H1 (cell line): ENCODE measurements around the gene ZMYND12. TPM values are rescaled to one million over a fixed set of nuclear protein-coding genes. Genes with fewer than 3 reads are reported as not detected.

Experiments used
- CTCF ChIA-PET: fragments of 300-600 bp; sonication (Branson Sonifier 250); formaldehyde crosslinking; loops from one replicate; lab custom pipeline; 2021; ENCODE audit not compliant: partially characterized antibody; lab: Charles Lee
- POLR2A ChIA-PET: fragments of 300-600 bp; sonication (Branson Sonifier 250); formaldehyde crosslinking; loops from one replicate; lab custom pipeline; 2021; ENCODE audit warnings: inconsistent platforms; ENCODE audit not compliant: partially characterized antibody; lab: Charles Lee
- DNase-seq, 2 experiments: peaks; one replicate each; pipeline versions ENCODE4 v3.0.0 to v3.0.0-alpha.2; 2010 to 2022; ENCODE audit warnings: low spot score in 2 of 2, low read depth in 1 of 2, mixed read lengths in 1 of 2
- FAIRE-seq: peaks from 2 replicates; lab custom pipeline; 2011; peaks lifted over from hg19 to GRCh38; lab: Jason Lieb, UNC
- H2AFZ ChIP-seq: 2 replicates; pipeline ENCODE4 v1.8.1; 2012; ENCODE audit warnings: low read length, inconsistent platforms
- H2AK5ac ChIP-seq: 2 replicates; pipeline ENCODE4 v1.6.1; 2013; ENCODE audit warnings: low read depth, low read length
- H2BK120ac ChIP-seq: replicated peaks from 2 replicates; pipeline ENCODE3; 2013; ENCODE audit warnings: low read depth, low read length, inconsistent platforms
- H2BK12ac ChIP-seq: 2 replicates; pipeline ENCODE4 v1.6.1; 2013; ENCODE audit warnings: low read depth, low read length
- H2BK15ac ChIP-seq: 2 replicates; pipeline ENCODE4 v1.6.1; 2013; ENCODE audit warnings: low read length
- H2BK20ac ChIP-seq: 2 replicates; pipeline ENCODE4 v1.6.1; 2013; ENCODE audit warnings: low read length
- H2BK5ac ChIP-seq: 2 replicates; pipeline ENCODE4 v1.6.1; 2013; ENCODE audit warnings: low read depth, low read length
- H3K14ac ChIP-seq: 2 replicates; pipeline ENCODE4 v1.6.1; 2013; ENCODE audit warnings: inconsistent platforms; ENCODE audit not compliant: insufficient read length
- H3K18ac ChIP-seq: 2 replicates; pipeline ENCODE4 v1.6.1; 2013; ENCODE audit warnings: low read length; ENCODE audit errors: extremely low read depth
- H3K23ac ChIP-seq: 2 replicates; pipeline ENCODE4 v1.6.1; 2013; ENCODE audit warnings: inconsistent platforms; ENCODE audit not compliant: insufficient read length
- H3K23me2 ChIP-seq: 2 replicates; pipeline ENCODE4 v1.6.1; 2013; ENCODE audit warnings: low read depth, low read length
- H3K27ac ChIP-seq: 2 replicates; pipeline ENCODE4 v1.6.1; 2011; ENCODE audit warnings: low read depth, low read length, inconsistent platforms
- H3K27me3 ChIP-seq, 4 experiments: replicated peaks in 1 of 4; 1 replicate in 1 of 4; 2 replicates in 3 of 4; pipeline versions ENCODE4 v1.6.1 to v1.8.1; 2011 to 2013; ENCODE audit warnings: low read length in 3 of 4, mild to moderate bottlenecking in 3 of 4, inconsistent platforms in 2 of 4, mixed read lengths in 2 of 4, moderate library complexity in 1 of 4; ENCODE audit not compliant: control insufficient read depth in 3 of 4, insufficient read depth in 3 of 4; ENCODE audit errors: extremely low read depth in 1 of 4
- H3K36me3 ChIP-seq, 4 experiments: 2 replicates each; pipeline versions ENCODE4 v1.6.1 to v1.8.1; 2011 to 2013; ENCODE audit warnings: mild to moderate bottlenecking in 4 of 4, low read length in 3 of 4, moderate library complexity in 2 of 4, control low read depth in 1 of 4, inconsistent platforms in 1 of 4; ENCODE audit not compliant: insufficient read depth in 4 of 4, control insufficient read depth in 2 of 4
- H3K4ac ChIP-seq: replicated peaks from 2 replicates; pipeline ENCODE3; 2013; ENCODE audit warnings: low read length, low read depth, mixed read lengths, inconsistent platforms; ENCODE audit not compliant: insufficient read length
- H3K4me1 ChIP-seq, 4 experiments: replicated peaks in 1 of 4; 1 replicate in 1 of 4; 2 replicates in 3 of 4; pipeline versions ENCODE4 v1.6.1 to v1.8.1; 2011 to 2013; ENCODE audit warnings: low read length in 3 of 4, inconsistent platforms in 2 of 4, mixed read lengths in 1 of 4; ENCODE audit not compliant: insufficient read depth in 4 of 4, control insufficient read depth in 3 of 4
- H3K4me2 ChIP-seq, 2 experiments: 2 replicates each; pipeline versions ENCODE4 v1.6.1 to v1.8.1; 2011 to 2013; ENCODE audit warnings: low read depth in 2 of 2, low read length in 2 of 2, control low read depth in 1 of 2, inconsistent platforms in 1 of 2, mild to moderate bottlenecking in 1 of 2; ENCODE audit not compliant: insufficient read depth in 1 of 2
- H3K4me3 ChIP-seq, 4 experiments: fragments of 200-600, 300-600 bp in 1 of 4; sonication (generic), shearing (Covaris generic), sonication (Bioruptor Twin) in 1 of 4; 2 replicates each; pipeline versions ENCODE4 v1.5.1 to v1.8.1; 2011 to 2016; ENCODE audit warnings: low read length in 4 of 4, low read depth in 3 of 4, control low read depth in 2 of 4, inconsistent platforms in 2 of 4, mild to moderate bottlenecking in 2 of 4, mixed read lengths in 1 of 4, moderate library complexity in 1 of 4; ENCODE audit not compliant: insufficient read depth in 2 of 4; ENCODE audit errors: extremely low read depth in 1 of 4
- H3K56ac ChIP-seq: replicated peaks from 2 replicates; pipeline ENCODE3; 2013; ENCODE audit warnings: low read depth, mild to moderate bottlenecking, mixed read lengths, low read length, inconsistent platforms; ENCODE audit not compliant: insufficient read length
- H3K79me1 ChIP-seq: 2 replicates; pipeline ENCODE4 v1.6.1; 2013; ENCODE audit warnings: low read depth, low read length, control low read depth
- H3K79me2 ChIP-seq, 2 experiments: 2 replicates each; pipeline versions ENCODE4 v1.6.1 to v1.8.1; 2012 to 2013; ENCODE audit warnings: low read length in 2 of 2, mild to moderate bottlenecking in 2 of 2, inconsistent platforms in 1 of 2; ENCODE audit not compliant: insufficient read depth in 2 of 2, control insufficient read depth in 1 of 2
- H3K9ac ChIP-seq, 4 experiments: replicated peaks in 1 of 4; 1 replicate in 1 of 4; 2 replicates in 3 of 4; pipeline versions ENCODE4 v1.6.1 to v1.8.1; 2011 to 2013; ENCODE audit warnings: low read depth in 3 of 4, low read length in 3 of 4, control low read depth in 2 of 4, mild to moderate bottlenecking in 2 of 4, moderate library complexity in 2 of 4, inconsistent platforms in 1 of 4; ENCODE audit errors: extremely low read depth in 1 of 4
- H3K9me3 ChIP-seq, 2 experiments: 2 replicates each; pipeline versions ENCODE4 v1.6.1 to v1.8.1; 2012 to 2013; ENCODE audit warnings: mild to moderate bottlenecking in 2 of 2, moderate library complexity in 2 of 2, control low read depth in 1 of 2, inconsistent platforms in 1 of 2, low read depth in 1 of 2, low read length in 1 of 2, mixed read lengths in 1 of 2; ENCODE audit not compliant: insufficient read depth in 2 of 2
- H4K20me1 ChIP-seq, 2 experiments: replicated peaks in 1 of 2; 2 replicates each; pipeline versions ENCODE3 to v1.8.1; 2011 to 2013; ENCODE audit warnings: inconsistent platforms in 2 of 2, low read length in 2 of 2, mild to moderate bottlenecking in 1 of 2; ENCODE audit not compliant: insufficient read depth in 2 of 2, control insufficient read depth in 1 of 2
- H4K5ac ChIP-seq: 2 replicates; pipeline ENCODE4 v1.6.1; 2013; ENCODE audit warnings: low read length, low read depth, mixed read lengths, inconsistent platforms; ENCODE audit not compliant: insufficient read length
- H4K8ac ChIP-seq: 2 replicates; pipeline ENCODE4 v1.8.0; 2013; ENCODE audit warnings: mild to moderate bottlenecking, moderate library complexity, low read length, inconsistent platforms; ENCODE audit not compliant: insufficient read depth; ENCODE audit errors: extremely low read depth
- H4K91ac ChIP-seq: replicated peaks from 2 replicates; pipeline ENCODE3; 2013; ENCODE audit warnings: low read length, mixed read lengths, inconsistent platforms; ENCODE audit not compliant: insufficient read length
- ASH2L ChIP-seq: fragments of 200-600, 300-600 bp; sonication (generic); IDR thresholded peaks from one replicate; pipeline ENCODE4 v1.7.1; 2017; ENCODE audit warnings: low read length
- EP300 ChIP-seq, 2 experiments: IDR thresholded peaks; 1 replicate in 1 of 2; 2 replicates in 1 of 2; pipeline ENCODE4 v1.6.1; 2011 to 2012; ENCODE audit warnings: low read depth in 2 of 2, low read length in 2 of 2, mild to moderate bottlenecking in 2 of 2, borderline replicate concordance in 1 of 2, inconsistent platforms in 1 of 2, moderate library complexity in 1 of 2
- GABPA ChIP-seq: IDR thresholded peaks from 2 replicates; pipeline ENCODE4 v1.6.1; 2011; ENCODE audit warnings: mild to moderate bottlenecking, low read length, moderate library complexity, borderline replicate concordance; ENCODE audit not compliant: insufficient read depth
- SIX5 ChIP-seq: IDR thresholded peaks from 2 replicates; pipeline ENCODE4 v1.6.1; 2011; ENCODE audit warnings: mild to moderate bottlenecking, low read depth, low read length
- TAF1 ChIP-seq: IDR thresholded peaks from 2 replicates; pipeline ENCODE4 v1.6.1; 2011; ENCODE audit warnings: mild to moderate bottlenecking, low read depth, low read length
- TBP ChIP-seq: IDR thresholded peaks from 2 replicates; pipeline ENCODE4 v1.6.1; 2011; ENCODE audit warnings: low read depth, low read length, improper control_type of control experiment
- TEAD4 ChIP-seq: IDR thresholded peaks from 2 replicates; pipeline ENCODE4 v1.6.1; 2012; ENCODE audit warnings: low read depth, low read length, inconsistent platforms, mixed read lengths
- WGBS, 2 experiments: shearing (Covaris generic) in 1 of 2; methylation state at CpG; one replicate each; pipeline versions ENCODE4 v1.1.6 to v1.1.7; 2013 to 2015; ENCODE audit warnings: low lambda C conversion rate in 2 of 2, mixed read lengths in 2 of 2, inconsistent platforms in 1 of 2, low coverage in 1 of 2, missing lambda C conversion rate in 1 of 2; ENCODE audit not compliant: insufficient replicate concordance in 2 of 2, insufficient coverage in 1 of 2, insufficient read length in 1 of 2; ENCODE audit errors: extremely low coverage in 1 of 2, missing lambda C conversion rate in 1 of 2; 5-methylcytosine and 5-hydroxymethylcytosine counted together
- polyA plus RNA-seq, 7 experiments: library from polyadenylated mRNA; depleted of rRNA in 3 of 7; stranded (reverse) in 5 of 7; unstranded in 2 of 7; fragments of >200 nt in 5 of 7; fragments of 200-250 nt in 2 of 7; gene quantifications; 1 replicate in 5 of 7; 2 replicates in 1 of 7; 4 replicates in 1 of 7; pipeline versions ENCODE4 v1.2.1 to v1.2.3, GENCODE V29; 2011 to 2013; ENCODE audit warnings: missing spikeins in 2 of 7, mixed read lengths in 2 of 7
- total RNA-seq: library from RNA; stranded (reverse); fragmentation: NEBNext Ultra II Directional; extraction: Animal tissue kit (Norgen Biotek cat#: 25700); gene quantifications from 2 replicates; pipeline ENCODE4 v1.2.1, GENCODE V29; 2021
- TF ChIP-seq, protein P1 (sequence below): IDR thresholded peaks from 2 replicates; pipeline ENCODE4 v1.6.1; 2012; ENCODE audit warnings: inconsistent platforms
- TF ChIP-seq, protein P2 (sequence below): IDR thresholded peaks from 2 replicates; pipeline ENCODE4 v1.6.1; 2012; ENCODE audit warnings: inconsistent platforms

ZMYND12 gene
- total and polyA plus RNA-seq, 2 of the 8 experiments (the other 6 are each of a cell fraction or from before 2014, with no cell fraction given): 0.62 TPM; not detected in 1

DNA sequence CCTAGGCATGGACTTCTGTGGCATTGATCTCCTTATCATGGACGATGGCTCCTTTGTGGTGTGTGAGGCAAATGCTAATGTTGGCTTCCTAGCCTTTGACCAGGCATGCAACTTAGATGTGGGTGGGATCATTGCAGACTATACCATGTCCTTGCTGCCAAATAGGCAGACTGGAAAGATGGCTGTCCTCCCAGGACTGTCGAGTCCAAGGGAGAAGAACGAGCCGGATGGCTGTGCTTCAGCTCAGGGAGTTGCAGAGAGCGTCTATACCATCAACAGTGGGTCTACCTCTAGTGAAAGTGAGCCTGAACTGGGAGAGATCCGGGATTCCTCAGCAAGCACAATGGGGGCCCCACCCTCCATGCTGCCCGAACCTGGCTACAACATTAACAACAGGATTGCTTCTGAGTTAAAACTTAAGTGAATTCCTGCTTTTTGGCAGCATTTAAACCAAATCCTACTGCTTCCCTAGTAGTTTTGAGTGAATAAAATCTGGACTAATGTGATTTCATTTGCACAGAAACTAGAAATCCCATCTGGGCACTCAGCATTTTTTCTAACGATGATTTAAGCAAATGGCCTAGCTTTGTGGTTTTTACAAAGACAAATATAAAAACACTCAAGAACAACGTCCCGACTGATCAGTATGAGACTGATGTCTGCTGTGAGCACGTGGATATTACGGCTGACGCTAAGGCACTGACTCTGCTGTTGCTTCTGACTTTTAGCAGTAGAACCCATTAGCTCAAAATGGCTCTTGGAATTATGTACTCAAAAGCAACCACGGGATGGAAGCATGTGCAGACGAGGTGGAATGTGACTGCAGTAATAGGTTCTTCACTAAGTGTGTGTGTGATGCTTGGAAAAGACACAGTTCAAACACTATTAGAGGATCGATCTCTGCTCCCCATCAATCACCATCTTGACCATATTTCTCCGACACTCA is 41.0 kb downstream of the ZMYND12 start:
- H2BK5ac ChIP-seq: no peak overlapping the region
- no peak overlapping the region for H2BK15ac ChIP-seq
- ChIA-PET POLR2A (interaction anchor here (0.9 kb wide), 1 partner anchor 268 kb away, joined by 3 read pairs; the partner anchor contains the start of gene YBX1), CTCF (no interaction called here)
- no peaks in the 10 kb centered on the region for H3K9me3 ChIP-seq
- H3K79me2 ChIP-seq: no peaks in the 10 kb centered on the region
- H4K5ac ChIP-seq: no peak overlapping the region
- H2AK5ac ChIP-seq: no peak overlapping the region; the same call in 1 of the 2 replicates
- 86% methylated on average over 17 of the region's 17 CpGs; no CpG with 5 or more reads in 1 of the 2 experiments for WGBS, 2 experiments
- H2BK120ac ChIP-seq: no peak overlapping the region
- no peak overlapping the region for H2AFZ ChIP-seq
- H3K9ac ChIP-seq: no peak overlapping the region
- no peak for DNase-seq
- H3K18ac ChIP-seq: no peak overlapping the region
- H3K56ac ChIP-seq: no peak overlapping the region
- H3K79me1 ChIP-seq: no peaks in the 10 kb centered on the region; the same call in 1 of the 2 replicates
- no peak overlapping the region for H4K8ac ChIP-seq
- no peak overlapping the region; the same call in 1 of the 2 replicates for H2BK12ac ChIP-seq
- no peak overlapping the region for H4K91ac ChIP-seq
- H3K4ac ChIP-seq: no peak overlapping the region
- no peak for FAIRE-seq
- H3K4me1 ChIP-seq: peaks cover 0 to 10% (median 5%) of the 10 kb centered on the region in 4 experiments; a peak in 3 of 7 replicates
- H3K4me3 ChIP-seq: no peak overlapping the region
- no peak overlapping the region; the same call in 1 of the 2 replicates for H2BK20ac ChIP-seq
- no peaks in the 10 kb centered on the region for H3K36me3 ChIP-seq
- H3K27me3 ChIP-seq: no peaks in the 10 kb centered on the region
- no peak overlapping the region for H3K14ac ChIP-seq
- no peak overlapping the region for H3K27ac ChIP-seq
- H3K4me2 ChIP-seq: no peak overlapping the region
- H3K23me2 ChIP-seq: no peaks in the 10 kb centered on the region
- H4K20me1 ChIP-seq: no peaks in the 10 kb centered on the region
- no peak overlapping the region for H3K23ac ChIP-seq
- TF ChIP-seq, protein P1, sequence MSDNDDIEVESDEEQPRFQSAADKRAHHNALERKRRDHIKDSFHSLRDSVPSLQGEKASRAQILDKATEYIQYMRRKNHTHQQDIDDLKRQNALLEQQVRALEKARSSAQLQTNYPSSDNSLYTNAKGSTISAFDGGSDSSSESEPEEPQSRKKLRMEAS: no peak
- TF ChIP-seq EP300 (IDR thresholded peaks at IDR 0.05; ENCODE audit: borderline replicate concordance in 1 of 2, low read depth in 2 of 2, low read length in 2 of 2) (no peak), TBP (no peak), TAF1 (no peak), GABPA (no peak), TEAD4 (no peak), ASH2L (no peak), SIX5 (no peak)
- TF ChIP-seq, protein P2, sequence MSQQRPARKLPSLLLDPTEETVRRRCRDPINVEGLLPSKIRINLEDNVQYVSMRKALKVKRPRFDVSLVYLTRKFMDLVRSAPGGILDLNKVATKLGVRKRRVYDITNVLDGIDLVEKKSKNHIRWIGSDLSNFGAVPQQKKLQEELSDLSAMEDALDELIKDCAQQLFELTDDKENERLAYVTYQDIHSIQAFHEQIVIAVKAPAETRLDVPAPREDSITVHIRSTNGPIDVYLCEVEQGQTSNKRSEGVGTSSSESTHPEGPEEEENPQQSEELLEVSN: no peak
